ENCODE data around the gene TMEM17. TPM values are rescaled to one million over a fixed set of nuclear protein-coding genes. Genes with fewer than 3 reads are reported as not detected.
A peak's percentile ranks its signal among the peaks of the same experiment; 100 is the strongest.

Gene TMEM17
- total and polyA plus RNA-seq, 2 of the 13 experiments (the other 11 are each of a cell fraction or from before 2014, with no cell fraction given) = 0.22 to 0.50 TPM

DNA sequence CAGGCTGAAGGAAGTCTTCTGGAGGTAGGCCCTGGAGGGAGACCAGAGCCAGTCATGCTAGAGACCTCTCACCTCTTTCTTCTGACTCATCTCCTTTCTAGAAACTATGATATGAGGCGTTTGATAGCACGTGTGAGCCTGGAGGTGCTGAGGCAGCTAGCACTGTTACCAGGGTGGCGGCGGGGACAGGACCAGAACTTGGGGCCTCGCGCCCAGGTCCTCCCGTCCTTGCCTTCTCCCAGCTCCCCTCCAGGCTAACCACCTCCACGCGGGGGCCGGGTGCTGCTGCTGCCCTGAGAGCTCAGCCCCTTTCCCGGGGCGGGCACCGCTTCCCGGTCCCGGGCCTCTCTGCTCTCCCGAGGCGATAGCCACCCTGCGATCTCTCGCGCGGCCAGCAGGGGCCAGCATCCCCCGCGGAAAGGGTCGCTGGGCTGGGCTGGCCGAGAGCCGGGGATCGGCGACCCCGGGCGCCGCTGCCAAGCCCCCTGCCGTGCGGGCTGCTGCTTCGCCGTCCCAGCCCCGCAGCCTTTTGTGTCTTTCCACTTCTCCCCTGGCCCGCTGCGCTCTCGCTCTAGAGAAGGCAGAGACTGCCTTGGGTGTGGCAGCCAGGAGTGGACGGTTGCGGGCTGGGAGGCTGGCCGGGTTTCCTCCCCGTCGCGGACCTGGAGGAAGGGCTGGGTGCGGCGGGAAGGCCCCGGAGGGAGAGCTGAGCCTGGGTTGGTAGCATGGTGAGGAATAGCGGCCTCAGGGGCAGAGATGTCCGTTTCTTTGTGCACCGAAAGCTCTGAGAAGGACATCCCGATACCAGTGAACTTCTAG lies 49.1 kb downstream of the TMEM17 start (continued):
- TF ChIP-seq ZNF841 (CRISPR knock-in tag; IDR thresholded peaks at IDR 0.05; ENCODE audit: borderline replicate concordance) = no peak
- TF ChIP-seq, protein P1, sequence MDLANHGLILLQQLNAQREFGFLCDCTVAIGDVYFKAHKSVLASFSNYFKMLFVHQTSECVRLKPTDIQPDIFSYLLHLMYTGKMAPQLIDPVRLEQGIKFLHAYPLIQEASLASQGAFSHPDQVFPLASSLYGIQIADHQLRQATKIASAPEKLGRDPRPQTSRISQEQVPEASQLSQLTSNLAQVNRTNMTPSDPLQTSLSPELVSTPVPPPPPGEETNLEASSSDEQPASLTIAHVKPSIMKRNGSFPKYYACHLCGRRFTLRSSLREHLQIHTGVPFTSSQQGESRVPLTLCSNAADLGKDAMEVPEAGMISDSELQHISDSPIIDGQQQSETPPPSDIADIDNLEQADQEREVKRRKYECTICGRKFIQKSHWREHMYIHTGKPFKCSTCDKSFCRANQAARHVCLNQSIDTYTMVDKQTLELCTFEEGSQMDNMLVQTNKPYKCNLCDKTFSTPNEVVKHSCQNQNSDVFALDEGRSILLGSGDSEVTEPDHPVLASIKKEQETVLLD (CRISPR knock-in tag; IDR thresholded peaks at IDR 0.05; ENCODE audit: low read depth) = no peak; the same call in 1 of the 2 replicates
- TF ChIP-seq RERE (CRISPR knock-in tag; IDR thresholded peaks at IDR 0.05; ENCODE audit: low read depth) = no peak
- TF ChIP-seq ZNF567 (CRISPR knock-in tag; IDR thresholded peaks at IDR 0.05; ENCODE audit: borderline replicate concordance) = peak; percentile 86; the same call in 1 of the 2 replicates
- peak; percentile 88 for TF ChIP-seq ERF (CRISPR knock-in tag; IDR thresholded peaks at IDR 0.05)
- TF ChIP-seq, protein P2, sequence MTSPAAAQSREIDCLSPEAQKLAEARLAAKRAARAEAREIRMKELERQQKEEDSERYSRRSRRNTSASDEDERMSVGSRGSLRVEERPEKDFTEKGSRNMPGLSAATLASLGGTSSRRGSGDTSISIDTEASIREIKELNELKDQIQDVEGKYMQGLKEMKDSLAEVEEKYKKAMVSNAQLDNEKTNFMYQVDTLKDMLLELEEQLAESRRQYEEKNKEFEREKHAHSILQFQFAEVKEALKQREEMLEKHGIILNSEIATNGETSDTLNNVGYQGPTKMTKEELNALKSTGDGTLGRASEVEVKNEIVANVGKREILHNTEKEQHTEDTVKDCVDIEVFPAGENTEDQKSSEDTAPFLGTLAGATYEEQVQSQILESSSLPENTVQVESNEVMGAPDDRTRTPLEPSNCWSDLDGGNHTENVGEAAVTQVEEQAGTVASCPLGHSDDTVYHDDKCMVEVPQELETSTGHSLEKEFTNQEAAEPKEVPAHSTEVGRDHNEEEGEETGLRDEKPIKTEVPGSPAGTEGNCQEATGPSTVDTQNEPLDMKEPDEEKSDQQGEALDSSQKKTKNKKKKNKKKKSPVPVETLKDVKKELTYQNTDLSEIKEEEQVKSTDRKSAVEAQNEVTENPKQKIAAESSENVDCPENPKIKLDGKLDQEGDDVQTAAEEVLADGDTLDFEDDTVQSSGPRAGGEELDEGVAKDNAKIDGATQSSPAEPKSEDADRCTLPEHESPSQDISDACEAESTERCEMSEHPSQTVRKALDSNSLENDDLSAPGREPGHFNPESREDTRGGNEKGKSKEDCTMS (CRISPR knock-in tag; conservative IDR thresholded peaks at IDR 0.05) = no peak
- no peak for TF ChIP-seq RNF2 (conservative IDR thresholded peaks at IDR 0.05; ENCODE audit: low read depth)
- peak; percentile 100 for TF ChIP-seq ZNF501 (CRISPR knock-in tag; IDR thresholded peaks at IDR 0.05)
- TF ChIP-seq ZNF777 (CRISPR knock-in tag; IDR thresholded peaks at IDR 0.05) = peak; percentile 89
- peak; percentile 46; the same call in 1 of the 2 replicates for TF ChIP-seq ZSCAN22 (CRISPR knock-in tag; IDR thresholded peaks at IDR 0.05)
- TF ChIP-seq ZNF430 (CRISPR knock-in tag; IDR thresholded peaks at IDR 0.05) = peak; percentile 64; the same call in 1 of the 2 replicates
- TF ChIP-seq NONO (IDR thresholded peaks at IDR 0.05) = no peak
- peak; percentile 96 for TF ChIP-seq NONO (CRISPR knock-in tag; conservative IDR thresholded peaks at IDR 0.05)
- no peak; the same call in 1 of the 2 replicates for TF ChIP-seq DR1 (CRISPR knock-in tag; IDR thresholded peaks at IDR 0.05)
- TF ChIP-seq, protein P3, sequence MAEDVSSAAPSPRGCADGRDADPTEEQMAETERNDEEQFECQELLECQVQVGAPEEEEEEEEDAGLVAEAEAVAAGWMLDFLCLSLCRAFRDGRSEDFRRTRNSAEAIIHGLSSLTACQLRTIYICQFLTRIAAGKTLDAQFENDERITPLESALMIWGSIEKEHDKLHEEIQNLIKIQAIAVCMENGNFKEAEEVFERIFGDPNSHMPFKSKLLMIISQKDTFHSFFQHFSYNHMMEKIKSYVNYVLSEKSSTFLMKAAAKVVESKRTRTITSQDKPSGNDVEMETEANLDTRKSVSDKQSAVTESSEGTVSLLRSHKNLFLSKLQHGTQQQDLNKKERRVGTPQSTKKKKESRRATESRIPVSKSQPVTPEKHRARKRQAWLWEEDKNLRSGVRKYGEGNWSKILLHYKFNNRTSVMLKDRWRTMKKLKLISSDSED (CRISPR knock-in tag; IDR thresholded peaks at IDR 0.05) = no peak
- TF ChIP-seq HIC2 (CRISPR knock-in tag; IDR thresholded peaks at IDR 0.05; ENCODE audit: low read depth) = no peak
